Measurements from ENCODE around the gene RPTOR.
A peak's percentile ranks its signal among the peaks of the same experiment; 100 is the strongest.

The RPTOR gene

DNA sequence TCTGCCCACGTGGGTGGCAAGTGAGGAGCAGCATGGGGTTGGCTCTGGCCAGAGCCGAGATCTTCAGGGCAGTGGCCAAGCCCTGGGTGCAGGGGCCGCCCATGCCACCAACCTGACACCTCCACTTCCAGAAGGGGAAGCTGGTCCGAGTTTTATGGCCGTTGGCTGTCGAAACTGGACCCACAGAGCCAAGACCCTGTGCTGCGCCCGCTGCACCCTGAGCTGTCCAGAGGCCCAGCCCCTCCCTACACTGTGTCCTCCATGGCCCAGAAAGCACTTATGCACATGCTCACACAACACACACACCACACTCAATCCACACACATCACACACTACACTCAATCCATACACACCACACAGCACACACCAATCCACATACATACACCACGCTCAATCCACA lies 33.9 kb upstream of the RPTOR start:
- DNase-seq: no peak
- TF ChIP-seq, protein P1, sequence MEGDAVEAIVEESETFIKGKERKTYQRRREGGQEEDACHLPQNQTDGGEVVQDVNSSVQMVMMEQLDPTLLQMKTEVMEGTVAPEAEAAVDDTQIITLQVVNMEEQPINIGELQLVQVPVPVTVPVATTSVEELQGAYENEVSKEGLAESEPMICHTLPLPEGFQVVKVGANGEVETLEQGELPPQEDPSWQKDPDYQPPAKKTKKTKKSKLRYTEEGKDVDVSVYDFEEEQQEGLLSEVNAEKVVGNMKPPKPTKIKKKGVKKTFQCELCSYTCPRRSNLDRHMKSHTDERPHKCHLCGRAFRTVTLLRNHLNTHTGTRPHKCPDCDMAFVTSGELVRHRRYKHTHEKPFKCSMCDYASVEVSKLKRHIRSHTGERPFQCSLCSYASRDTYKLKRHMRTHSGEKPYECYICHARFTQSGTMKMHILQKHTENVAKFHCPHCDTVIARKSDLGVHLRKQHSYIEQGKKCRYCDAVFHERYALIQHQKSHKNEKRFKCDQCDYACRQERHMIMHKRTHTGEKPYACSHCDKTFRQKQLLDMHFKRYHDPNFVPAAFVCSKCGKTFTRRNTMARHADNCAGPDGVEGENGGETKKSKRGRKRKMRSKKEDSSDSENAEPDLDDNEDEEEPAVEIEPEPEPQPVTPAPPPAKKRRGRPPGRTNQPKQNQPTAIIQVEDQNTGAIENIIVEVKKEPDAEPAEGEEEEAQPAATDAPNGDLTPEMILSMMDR (IDR thresholded peaks at IDR 0.05; ENCODE audit: low read depth, low read length, missing control alignments): no peak
- Histone ChIP-seq H3K4me3 (ENCODE audit: low read depth, low read length) (no peak overlapping the region), H3K27ac (no peak overlapping the region), H3K36me3 (replicated peaks) (no peaks in the 10 kb centered on the region), H3K27me3 (replicated peaks) (no peaks in the 10 kb centered on the region)
- in situ Hi-C loops (cut with HindIII; ENCODE audit: low pct_ligation_motif_present, low sequenced_read_pairs): no loop called here

DNA sequence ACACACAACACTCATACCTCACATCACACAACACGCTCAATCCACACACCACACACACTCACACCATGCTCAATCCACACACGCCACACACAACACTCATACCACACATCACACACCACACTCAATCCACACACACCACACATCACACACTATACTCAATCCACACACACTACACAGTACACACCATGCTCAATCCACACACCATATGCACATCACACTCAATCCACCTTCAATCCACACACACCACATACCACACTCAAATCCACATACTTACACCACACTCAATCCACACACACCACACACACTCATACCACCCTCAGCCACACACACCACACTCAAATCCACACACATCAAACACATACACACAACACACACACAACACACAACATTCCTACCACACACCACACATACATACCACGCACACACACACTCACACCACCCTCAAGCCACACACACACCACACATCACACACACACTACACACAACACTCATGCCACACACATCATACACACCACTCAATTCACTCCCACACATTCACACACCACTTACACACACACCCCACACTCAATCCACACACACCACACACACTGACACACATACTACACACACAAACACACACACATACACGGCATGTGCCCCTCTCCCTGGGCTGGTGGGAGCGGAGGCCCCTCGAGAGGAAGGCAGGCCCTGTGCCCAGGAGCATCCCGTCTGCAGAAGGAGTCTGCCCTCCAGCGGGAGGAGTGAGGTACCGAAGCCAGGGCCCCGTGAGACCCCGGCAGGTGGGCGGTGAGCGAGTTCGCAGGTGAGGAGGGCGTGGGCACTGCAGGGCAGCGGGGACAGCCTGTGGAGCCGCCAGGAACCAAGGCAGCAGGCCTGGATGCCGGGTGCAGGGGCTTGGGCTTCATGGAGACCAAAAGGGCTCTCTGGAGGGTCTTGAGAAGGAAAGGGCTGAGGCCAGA lies 33.1 kb upstream of the RPTOR start:
- DNase-seq: no peak
- in situ Hi-C loops (cut with HindIII; ENCODE audit: low pct_ligation_motif_present, low sequenced_read_pairs): no loop called here
- no peak overlapping the region for H3K4me3 ChIP-seq (ENCODE audit: low read depth, low read length)

DNA sequence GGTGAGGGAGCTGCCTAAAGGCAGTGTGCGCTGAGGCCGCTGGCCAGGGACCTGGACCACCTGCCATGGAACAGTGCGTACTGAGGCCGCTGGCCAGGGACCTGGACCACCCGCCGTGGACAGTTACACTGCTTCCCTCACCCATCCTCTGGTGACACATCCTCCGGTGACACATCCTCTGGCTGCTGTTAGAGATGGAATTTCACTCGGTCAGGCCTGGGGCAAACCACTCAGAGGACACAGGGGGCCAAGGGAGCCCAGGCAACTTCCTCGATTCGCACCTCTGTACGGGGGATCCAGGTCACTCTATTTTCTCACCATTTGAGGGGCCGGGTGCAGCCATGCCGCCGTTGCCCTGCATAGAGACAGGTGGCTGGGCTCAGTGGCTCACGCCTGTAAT lies 32.4 kb upstream of the RPTOR start:
- DNase-seq: peak; percentile 90
- Histone ChIP-seq H3K4me3 (ENCODE audit: low read depth, low read length) (no peak overlapping the region), H3K36me3 (replicated peaks) (no peaks in the 10 kb centered on the region), H3K27me3 (replicated peaks) (no peaks in the 10 kb centered on the region), H3K27ac (peak overlapping the region; percentile 15)
- in situ Hi-C loops (cut with HindIII; ENCODE audit: low pct_ligation_motif_present, low sequenced_read_pairs): no loop called here
- TF ChIP-seq, protein P1 (IDR thresholded peaks at IDR 0.05; ENCODE audit: low read depth, low read length, missing control alignments): no peak

More for the DNA sequence above, 33.1 kb upstream of the RPTOR start:
- Histone ChIP-seq H3K27ac (no peak overlapping the region), H3K27me3 (replicated peaks) (no peaks in the 10 kb centered on the region), H3K36me3 (replicated peaks) (no peaks in the 10 kb centered on the region)
- TF ChIP-seq, protein P1 (IDR thresholded peaks at IDR 0.05; ENCODE audit: low read depth, low read length, missing control alignments): peak; percentile 44

DNA sequence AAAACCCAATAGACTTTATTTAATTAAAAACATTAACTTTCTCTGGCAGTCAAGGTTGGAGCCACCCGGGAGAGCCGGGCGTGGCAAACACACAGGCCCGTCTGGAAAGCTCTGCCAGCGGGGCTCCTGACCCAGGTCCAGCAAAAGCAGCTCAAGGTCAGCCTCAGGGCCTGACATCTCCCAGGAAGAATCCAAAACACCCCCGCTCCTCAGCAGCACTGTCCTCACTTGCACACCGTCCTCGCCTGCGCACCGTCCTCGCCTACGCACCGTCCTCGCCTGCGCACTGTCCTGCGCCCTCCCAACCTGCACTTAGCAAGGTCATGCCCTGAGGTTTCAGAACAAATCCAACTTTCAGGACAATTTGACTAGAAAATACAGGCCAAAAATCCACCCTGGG lies 31.4 kb upstream of the RPTOR start:
- Histone ChIP-seq H3K36me3 (replicated peaks) (no peaks in the 10 kb centered on the region), H3K27me3 (replicated peaks) (no peaks in the 10 kb centered on the region), H3K4me3 (ENCODE audit: low read depth, low read length) (no peak overlapping the region), H3K27ac (peak overlapping the region; percentile 66)
- TF ChIP-seq, protein P1 (IDR thresholded peaks at IDR 0.05; ENCODE audit: low read depth, low read length, missing control alignments): no peak
- in situ Hi-C loops (cut with HindIII; ENCODE audit: low pct_ligation_motif_present, low sequenced_read_pairs): no loop called here
- no peak for DNase-seq

DNA sequence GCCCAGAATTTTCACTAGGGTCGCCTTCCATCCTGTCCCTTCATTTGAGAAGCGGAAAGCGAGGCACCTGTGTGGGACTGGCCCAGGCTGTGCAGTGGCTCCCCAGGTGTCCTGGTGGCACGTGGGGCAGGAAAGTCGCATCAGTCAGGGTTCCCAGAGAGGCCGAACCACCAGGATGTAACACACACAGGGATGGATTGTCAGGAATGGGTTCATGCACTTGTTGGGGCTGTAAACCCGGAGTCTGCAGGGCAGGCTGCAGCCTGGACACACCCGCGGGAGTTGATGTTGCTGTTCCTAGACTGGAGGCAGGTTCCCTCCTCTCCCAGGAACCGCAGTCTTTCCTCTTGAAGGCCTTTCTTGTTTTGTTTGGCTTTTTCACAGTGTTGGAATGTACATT lies 30.7 kb upstream of the RPTOR start:
- in situ Hi-C loops (cut with HindIII; ENCODE audit: low pct_ligation_motif_present, low sequenced_read_pairs): no loop called here
- Histone ChIP-seq H3K4me3 (ENCODE audit: low read depth, low read length) (no peak overlapping the region), H3K27ac (peak overlapping the region; percentile 66), H3K27me3 (replicated peaks) (no peaks in the 10 kb centered on the region), H3K36me3 (replicated peaks) (no peaks in the 10 kb centered on the region)
- TF ChIP-seq, protein P1 (IDR thresholded peaks at IDR 0.05; ENCODE audit: low read depth, low read length, missing control alignments): no peak
- peak; percentile 97 for DNase-seq
